ENCODE data around the gene SMYD1.
"Not testable (repeated sequence)": the region's sequence is repeated elsewhere in the genome, so short reads cannot be mapped to it uniquely, and the experiment has no call there.

SMYD1 gene

DNA sequence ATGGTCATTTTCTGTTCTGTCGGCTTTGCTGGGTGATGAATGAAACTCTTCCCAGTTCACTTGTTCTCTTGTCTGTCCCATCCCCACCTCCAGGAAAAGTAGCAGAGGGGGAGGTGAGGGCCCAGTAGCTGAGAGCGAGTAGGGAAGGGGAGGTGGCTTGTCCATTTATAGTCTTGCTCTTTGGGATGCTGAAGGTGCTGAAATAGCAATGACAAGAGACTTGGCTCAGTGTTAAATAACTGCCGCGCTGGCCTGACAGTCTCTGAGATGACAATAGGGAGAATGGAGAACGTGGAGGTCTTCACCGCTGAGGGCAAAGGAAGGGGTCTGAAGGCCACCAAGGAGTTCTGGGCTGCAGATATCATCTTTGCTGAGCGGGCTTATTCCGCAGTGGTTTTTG lies at the start of gene SMYD1:
SMYD1 (plus strand) TSS at position 228 of the 400 bp plus-strand sequence; CDS start at position 268, 40 bp downstream.
- no peak for DNase-seq (ENCODE audit: low read depth in 2 of 3, low spot score in 1 of 3)

DNA sequence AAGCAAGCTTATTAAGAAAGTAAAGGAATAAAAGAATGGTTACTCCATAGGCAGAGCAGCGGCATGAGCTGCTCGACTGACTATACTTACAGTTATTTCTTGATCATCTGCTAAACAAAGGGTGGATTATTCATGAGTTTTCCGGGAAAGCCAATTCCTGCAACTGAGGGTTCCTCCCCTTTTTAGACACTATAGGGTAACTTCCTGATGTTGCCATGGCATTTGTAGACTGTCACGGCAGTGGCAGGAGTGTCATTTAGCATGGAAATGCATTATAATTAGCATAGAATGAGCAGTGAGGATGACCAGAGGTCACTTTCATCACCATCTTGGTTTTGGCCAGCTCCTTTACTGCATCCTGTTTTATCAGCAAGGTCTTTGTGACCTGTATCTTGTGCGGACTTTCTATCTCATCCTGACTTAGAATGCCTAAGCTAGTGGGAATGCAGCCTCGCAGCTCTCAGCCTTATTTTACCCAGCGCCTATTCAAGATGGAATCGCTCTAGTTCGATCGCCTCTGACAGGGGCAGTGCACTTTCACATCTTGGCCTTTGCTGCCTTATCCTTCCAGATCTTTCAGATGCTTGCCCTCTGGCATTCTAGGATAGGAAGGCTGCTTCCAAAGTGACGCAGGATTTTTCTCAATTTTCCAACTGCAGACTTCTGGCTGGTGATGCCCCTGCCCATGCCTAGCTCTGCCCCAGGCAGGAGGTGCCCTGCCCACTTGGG lies 49.4 kb upstream of the SMYD1 start:
- not testable (repeated sequence) for DNase-seq (ENCODE audit: low read depth in 2 of 3, low spot score in 1 of 3)

DNA sequence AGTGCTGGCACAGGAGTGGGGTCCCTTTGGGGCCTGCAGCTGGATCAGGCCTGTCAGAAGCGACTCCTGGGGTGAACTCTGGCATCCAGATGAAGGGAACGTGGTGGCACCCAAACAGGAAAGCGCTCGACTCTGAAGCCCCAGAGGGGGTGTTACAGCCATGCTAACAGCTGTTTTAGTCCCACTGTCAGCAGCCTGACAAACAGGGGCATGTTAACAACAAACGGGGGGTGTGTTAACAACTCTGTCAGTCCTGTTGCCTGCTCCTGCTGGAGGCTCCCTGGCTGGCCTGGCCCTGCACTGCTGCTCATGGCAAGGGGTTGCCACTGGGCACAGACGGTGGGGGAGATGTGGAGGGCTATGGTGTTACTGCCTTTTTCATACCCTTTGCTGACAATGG lies 48.7 kb upstream of the SMYD1 start:
- no peak for DNase-seq (ENCODE audit: low read depth in 2 of 3, low spot score in 1 of 3)

DNA sequence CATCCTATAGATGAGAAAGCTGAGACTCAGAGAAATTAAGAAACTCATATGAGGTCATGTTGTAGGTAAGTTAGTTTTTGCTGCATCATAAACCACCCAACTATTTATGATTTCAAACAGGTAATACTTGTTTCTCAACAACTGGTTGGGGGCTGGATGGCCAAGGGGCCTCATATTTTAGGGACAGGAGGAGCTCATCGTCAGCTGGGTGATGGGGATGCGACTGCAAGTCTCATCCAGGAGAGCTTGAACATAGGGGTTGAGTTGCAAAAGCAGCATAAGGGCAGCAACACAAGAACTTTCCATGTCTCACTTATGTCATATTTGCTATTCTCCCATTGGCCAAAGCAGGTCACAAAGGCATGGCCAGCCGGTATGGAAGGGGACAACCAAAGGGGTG lies 47.6 kb upstream of the SMYD1 start:
- DNase-seq (ENCODE audit: low read depth in 2 of 3, low spot score in 1 of 3): no peak

DNA sequence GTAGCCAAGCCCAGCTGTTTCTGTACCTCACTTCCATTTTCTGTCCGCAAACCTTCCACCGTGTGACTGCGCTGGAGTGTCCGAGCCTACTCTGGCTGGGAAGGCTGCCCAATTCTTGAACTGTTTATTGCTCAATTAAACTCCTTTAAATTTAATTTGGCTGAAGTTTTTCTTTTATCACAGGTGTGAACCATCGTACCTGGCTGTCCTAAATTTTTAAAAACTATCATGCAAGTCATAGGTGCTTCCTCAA lies 45.0 kb upstream of the SMYD1 start:
- no peak for DNase-seq (ENCODE audit: low read depth in 2 of 3, low spot score in 1 of 3)

DNA sequence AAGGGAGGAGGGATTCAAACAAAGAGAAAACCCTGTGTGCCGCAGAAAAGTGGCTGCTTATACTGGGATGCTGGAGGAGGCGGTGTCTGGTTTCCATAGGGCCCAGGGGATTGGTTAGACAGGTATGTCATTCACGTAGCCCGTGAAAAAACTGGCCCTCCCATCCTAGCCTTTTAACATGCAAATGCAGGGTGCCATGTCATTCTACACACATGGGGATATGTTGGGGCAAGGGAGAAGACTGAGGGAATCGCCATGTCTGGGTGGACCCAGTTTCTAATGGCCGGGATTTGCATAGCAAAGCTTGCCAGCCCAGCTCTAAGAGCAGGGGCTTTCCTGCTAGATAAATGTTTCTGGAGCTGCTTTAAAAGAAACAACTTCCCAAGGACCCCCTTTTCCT lies 43.1 kb upstream of the SMYD1 start:
- no peak for DNase-seq (ENCODE audit: low read depth in 2 of 3, low spot score in 1 of 3)

DNA sequence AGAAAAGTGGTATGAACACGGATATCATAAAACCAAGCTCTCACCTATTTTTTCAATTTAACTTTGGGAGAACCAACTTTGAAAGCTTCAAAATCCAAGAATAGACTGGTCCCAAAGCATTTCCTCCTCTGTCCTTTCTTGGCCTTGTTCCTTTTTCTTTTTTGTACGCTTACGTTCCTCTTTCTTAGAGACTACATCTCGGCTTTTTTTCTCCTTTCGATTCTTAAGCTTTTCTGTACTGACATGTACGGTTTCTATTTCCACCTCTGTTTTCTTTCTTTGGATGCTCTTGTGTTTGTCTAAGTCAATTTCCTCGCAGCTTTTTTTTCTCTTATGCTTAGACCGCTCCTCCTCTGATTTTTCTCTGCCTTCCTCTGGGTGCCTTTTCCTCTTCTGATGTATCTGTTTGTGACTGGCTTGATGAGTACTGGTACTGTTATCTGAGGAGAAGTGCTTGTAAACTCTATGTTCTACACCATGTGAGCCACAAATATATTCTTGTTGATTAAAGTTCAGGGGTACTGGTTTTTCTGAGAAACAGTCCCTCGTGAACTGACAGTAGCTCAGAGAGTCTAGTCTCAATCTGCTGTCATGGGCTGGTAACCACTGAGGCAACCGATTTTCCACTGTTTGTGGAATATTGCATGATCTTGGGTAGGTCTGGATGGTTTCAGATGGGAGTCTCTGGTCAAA lies 39.8 kb upstream of the SMYD1 start:
- no peak for DNase-seq (ENCODE audit: low read depth in 2 of 3, low spot score in 1 of 3)

DNA sequence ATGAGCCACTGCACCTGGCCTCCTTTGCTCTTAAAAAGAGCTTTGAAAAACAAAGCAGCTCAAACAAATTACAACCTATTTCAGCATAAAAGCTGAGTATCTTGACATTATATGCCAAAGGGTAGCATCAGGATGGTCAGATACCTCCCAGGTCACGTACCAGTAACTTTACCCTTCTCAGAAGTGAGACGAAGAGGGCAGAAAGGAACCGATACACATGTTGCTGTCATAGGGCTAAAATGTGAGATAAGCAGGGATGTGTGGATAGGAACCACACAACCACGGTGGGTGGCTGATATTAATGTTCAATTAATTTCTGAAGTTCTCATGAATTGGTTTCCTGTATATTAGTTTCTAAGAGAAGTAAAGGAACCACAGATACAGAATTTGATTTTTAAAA lies 38.7 kb upstream of the SMYD1 start:
- no peak for DNase-seq (ENCODE audit: low read depth in 2 of 3, low spot score in 1 of 3)

DNA sequence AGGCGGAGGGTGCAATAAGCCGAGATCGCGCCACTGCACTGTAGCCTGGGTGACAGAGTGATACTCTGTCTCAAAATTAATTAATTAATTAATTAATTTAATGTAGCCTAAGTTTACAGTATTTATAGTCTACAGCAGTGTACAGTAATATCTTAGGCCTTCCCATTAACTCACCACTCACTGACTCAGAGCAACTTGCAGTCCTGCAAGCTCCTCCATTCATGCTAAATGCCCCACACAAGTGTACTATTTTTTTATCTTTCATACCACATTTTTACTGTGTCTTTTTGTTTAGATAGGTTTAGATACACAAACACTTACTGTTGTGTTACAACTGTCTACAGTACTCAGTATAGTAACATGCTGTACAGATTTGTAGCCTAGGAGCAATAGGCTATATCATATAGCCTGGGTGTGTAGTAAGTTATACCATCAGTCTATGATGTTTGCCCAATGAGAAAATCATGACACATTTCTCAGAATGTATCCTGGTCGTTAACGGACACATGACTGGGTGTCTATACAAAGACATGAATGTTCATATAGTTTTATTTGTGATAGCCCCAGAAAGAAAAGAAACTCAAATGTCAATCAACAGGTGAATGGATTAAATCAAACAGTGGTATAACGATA lies 35.4 kb upstream of the SMYD1 start:
- no peak for DNase-seq (ENCODE audit: low read depth in 2 of 3, low spot score in 1 of 3)

DNA sequence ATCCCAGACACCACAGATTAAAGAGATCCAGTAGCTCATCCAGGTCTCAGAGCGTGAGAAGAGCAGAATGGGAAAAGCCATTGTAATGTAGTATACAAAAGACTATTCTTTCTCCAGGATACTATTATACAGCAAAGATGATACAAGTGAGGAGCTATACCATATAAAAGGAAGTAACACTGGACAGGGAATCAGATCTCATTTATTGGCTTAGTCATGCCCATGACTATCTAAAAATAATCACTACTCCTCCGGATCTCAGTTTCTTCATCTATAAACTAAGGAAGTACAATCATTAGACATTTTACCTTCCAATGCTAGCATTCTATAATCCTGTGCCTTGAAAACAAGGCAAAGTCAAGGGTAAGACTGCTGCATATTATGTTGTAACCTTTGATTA lies 31.4 kb upstream of the SMYD1 start:
- no peak for DNase-seq (ENCODE audit: low read depth in 2 of 3, low spot score in 1 of 3)

DNA sequence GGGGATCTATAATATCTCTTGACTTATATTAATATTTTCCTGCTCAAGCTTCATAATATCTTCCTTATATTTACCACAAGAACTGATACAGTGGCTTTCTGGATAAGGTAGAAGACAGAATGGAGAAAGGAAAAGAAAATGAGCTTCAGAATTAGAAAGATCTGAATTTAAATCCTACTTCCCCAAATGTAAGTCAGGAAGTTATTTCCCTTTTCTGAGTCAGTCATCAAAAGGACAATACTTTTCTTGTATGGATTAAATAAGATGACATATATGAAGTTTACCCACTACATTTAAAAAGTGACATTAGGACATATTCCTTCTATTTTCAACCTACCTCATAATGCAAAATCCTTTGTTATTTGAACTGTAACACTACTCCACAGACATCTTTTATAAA lies 31.0 kb upstream of the SMYD1 start:
- DNase-seq (ENCODE audit: low read depth in 2 of 3, low spot score in 1 of 3): no peak

DNA sequence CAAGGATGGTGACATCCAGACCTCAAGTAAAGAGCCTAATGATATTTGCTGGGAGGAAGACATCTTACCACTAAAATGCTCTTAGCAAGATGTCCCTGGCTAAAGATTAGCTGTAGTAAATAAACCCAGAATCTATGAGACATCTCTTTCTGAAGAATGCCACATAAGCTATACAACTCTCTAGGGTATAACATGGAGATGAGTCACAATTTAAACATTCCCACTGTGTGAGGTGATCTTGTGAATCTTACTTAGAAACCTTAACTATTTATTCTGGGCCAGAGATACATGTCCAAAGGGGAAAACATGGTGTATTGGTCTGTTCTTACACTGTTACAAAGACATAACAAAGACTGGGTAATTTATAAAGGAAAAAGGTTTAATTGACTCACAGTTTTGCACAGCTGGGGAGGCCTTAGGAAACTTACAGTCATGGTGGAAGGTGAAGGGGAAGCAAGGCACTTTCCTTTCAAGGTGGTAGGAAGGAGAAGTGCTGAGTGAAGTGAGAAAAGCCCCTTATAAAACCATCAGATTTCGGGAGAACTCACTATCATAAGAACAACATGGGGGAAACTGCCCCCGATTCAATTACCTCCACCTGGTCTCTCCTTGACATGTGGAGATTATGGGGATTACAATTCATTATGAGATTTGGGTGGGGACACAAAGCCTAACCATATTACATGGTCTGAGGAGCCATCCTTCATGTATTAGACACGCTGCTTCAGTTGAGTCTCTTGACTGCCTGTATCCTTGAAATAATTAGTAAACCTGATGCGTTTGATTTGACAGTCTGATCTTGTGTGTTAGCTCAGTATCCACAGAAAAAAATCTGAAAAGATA lies 29.1 kb upstream of the SMYD1 start:
- no peak for DNase-seq (ENCODE audit: low read depth in 2 of 3, low spot score in 1 of 3)

DNA sequence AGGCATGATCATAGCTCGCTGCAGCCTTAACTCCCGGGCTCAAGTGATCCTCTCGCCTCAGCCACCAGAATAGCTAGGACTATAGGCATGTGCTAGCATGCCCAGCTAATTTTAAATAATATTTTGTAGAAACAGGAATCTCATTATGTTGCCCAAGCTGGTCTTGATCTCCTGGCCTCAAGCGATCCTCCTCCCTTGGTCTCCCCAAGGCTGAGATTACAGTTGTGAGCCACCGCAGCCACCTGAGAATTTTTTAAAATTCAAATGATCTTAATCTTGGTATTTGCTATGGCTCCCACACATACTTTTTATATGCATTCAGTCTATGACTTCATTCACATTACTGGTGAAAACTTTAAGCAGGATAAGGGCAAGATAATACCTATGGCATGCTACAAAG lies 25.1 kb upstream of the SMYD1 start:
- no peak for DNase-seq (ENCODE audit: low read depth in 2 of 3, low spot score in 1 of 3)

DNA sequence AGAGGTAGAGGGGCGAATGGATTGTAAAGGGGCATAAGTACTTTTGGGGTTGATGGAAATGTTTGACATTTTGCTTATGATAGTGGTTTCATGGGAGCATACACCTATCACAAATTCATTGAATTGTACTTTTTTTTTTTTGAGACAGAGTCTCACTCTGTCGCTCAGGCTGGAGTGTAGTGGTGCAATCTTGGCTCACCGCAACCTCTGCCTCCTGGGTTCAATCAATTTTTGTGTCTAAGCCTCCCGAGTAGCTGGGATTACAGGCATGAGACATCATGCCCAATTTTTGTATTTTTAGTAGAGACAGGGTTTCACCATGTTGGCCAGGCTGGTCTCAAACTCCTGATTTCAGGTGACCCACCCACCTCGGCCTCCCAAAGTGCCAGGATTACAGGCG lies 22.1 kb upstream of the SMYD1 start:
- DNase-seq (ENCODE audit: low read depth in 2 of 3, low spot score in 1 of 3): not testable (repeated sequence)

DNA sequence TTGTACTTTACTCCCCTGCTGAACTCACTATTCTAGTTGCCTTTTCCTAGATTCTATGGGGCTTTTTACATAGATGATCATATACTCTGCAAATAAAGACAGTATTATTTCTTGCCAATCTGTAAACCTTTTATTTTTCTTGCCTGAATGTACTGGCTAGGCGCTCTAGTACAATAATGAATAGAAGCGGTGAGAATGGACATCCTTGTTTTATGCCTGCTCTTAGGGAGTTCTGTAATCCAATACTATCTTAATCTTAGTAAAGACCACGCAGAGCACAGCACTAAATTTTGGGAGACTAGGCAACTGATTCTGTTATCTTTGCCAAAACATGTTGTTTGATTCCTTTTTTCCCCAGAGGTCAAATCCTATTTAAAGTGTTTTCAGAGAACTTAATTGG lies 19.1 kb upstream of the SMYD1 start:
- DNase-seq (ENCODE audit: low read depth in 2 of 3, low spot score in 1 of 3): no peak

DNA sequence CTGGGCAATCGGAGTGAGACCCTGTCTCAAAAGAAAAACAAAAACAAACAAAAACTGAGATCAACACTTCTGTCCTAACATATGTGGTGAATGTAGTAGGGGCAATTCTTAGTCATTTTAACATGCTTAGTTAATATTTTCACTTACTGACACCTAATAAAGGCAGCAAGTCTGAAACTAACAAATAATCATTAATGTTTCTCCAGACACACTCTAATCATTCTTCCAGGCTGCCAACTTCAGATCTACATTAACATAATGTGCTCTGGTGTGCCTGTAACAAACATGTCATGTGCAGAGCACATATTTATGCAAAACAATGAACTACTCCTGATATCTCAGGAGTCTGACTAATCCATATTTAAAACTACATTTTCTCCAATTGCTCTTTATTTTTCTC lies 18.0 kb upstream of the SMYD1 start:
- no peak for DNase-seq (ENCODE audit: low read depth in 2 of 3, low spot score in 1 of 3)

DNA sequence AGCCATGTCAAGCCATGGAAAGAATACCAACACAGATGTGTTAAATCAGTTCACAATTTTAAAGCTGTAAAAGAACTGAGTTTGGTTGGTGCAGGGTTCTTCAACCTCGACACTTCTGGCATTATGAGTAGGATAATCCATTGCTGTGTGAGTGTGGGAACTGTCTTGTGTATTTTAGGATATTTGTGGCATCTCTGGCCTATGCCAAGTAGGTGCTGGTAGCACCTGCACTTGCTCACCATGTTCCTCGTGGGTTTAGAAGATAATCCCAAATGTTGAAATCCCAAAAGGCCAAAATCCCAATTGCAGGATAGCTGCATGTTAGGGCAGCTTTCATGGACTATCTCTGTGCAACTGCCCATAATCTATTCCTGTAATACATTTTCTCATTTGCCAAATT lies 15.8 kb upstream of the SMYD1 start:
- no peak for DNase-seq (ENCODE audit: low read depth in 2 of 3, low spot score in 1 of 3)

DNA sequence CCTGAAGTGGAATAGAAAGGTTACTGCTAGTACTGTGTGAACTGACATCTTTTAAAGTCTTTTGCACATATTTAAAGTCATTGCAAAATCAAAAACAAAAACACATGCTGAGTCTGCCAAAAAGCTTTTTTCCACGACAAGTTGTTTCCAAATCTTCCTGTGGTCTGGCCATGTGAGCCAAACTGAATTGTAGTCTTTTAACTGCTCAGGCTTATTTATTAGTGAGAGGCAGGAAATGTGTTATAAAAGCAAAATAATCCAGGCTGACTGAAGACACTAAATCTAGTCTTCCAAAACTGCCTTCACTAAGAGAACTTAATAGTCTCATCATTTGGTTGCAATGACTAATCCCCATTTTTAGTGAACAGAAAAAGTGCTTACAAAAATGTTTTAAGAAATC lies 14.3 kb upstream of the SMYD1 start:
- no peak for DNase-seq (ENCODE audit: low read depth in 2 of 3, low spot score in 1 of 3)

DNA sequence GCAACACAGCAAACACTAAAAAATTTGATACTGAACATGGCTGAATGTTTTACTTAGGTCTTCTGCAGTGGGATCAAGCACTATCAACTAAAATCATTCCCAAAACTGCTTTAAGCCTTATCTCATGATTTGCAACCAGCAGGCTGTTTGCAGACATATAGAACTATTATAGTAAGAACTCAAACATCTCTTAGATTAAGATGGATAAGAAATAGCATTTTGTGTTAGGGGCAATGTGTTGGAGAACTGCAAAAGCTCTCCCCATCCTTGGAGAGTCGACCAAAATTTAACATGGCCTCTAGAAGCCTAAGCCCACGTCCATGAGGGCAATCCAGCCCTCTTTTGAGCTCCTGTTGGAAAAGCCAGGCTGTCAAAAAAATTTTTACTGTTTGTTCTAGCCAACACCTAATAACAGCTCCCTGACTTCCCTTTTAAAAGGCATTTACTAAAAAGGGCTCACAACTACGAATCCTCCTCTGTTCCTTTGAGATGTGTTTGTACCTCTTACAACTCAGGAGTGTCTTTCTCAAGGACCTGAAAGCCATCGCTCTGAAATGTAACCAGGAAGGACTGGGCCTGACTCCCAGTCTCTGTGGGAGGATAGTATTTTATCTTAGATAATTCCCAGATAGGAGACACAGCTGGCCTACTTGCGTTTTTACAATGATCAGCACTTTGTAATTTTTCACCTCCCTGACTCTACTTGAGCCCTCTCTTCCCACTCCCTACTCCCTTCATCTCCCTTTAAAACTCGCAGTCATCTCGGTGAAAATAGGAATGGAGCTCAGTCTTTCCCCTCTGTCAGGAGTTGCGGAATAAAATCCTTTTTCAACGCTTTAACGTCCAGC lies 13.5 kb upstream of the SMYD1 start:
- DNase-seq (ENCODE audit: low read depth in 2 of 3, low spot score in 1 of 3): no peak

DNA sequence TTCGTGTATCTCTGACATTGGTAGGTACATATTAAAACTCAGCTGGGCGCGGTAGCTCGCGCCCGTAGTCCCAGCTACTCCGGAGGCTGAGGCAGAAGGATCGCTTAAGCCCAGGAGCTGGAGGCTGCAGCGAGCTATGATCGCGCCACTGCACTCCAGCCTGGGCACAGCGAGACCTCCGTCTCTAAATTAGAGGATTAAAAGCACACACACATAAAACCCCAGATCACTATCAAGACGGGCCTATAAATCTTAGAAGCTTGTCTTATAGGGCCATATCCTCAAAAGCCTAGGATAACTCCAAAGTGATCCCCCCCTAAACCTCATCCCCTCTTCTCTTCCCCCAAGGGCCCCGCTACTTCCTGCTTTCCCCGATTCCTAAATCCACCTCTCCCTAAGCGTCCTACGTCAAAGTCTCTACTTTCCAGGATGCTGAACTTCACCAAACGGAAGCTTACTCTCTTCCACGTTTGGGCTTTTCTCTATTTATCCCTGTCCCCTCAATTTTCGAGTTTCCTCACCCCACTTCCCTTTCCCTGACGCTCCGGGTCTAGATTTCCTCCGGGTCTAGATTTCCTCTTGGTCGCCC lies 12.7 kb upstream of the SMYD1 start:
- DNase-seq (ENCODE audit: low read depth in 2 of 3, low spot score in 1 of 3): no peak

Data from stimulated activated CD4-positive, alpha-beta T cell treated with anti-CD3 and anti-CD28 coated beads, Interleukin-12 subunit alpha, Interleukin-12 subunit beta, amount 100 ng/mL, for 48 hours (primary cell).